Natural killer cell (primary cell): ENCODE results near the gene TPP1. TPM values are rescaled to one million over a fixed set of nuclear protein-coding genes. Genes with fewer than 3 reads are reported as not detected.

Experiments used
- ATAC-seq, 3 donors: fragments of 150-1000 bp in 2 of 3; fragments of 200-7000 bp in 1 of 3; cut with Tn5 transposase; 1 replicate in 1 of 3; 2 replicates in 2 of 3; pipeline ENCODE4 v1.10.0; 2021; ENCODE audit warnings: mild to moderate bottlenecking in 2 of 3, moderate library complexity in 2 of 3
- DNase-seq, 2 donors: peaks; one replicate each; pipeline versions ENCODE4 v3.0.0 to v3.0.0-alpha.2; 2013 to 2021; ENCODE audit warnings: mixed read lengths in 1 of 2
- H3K27ac ChIP-seq: one replicate; pipeline ENCODE4 v1.5.1; 2013; ENCODE audit warnings: mild to moderate bottlenecking, low read length
- H3K27me3 ChIP-seq: one replicate; pipeline ENCODE4 v1.6.1; 2013; ENCODE audit warnings: low read length; ENCODE audit not compliant: control insufficient read depth, insufficient read depth
- H3K36me3 ChIP-seq: one replicate; pipeline ENCODE4 v1.6.1; 2013; ENCODE audit warnings: low read length; ENCODE audit not compliant: control insufficient read depth, insufficient read depth
- H3K4me1 ChIP-seq: one replicate; pipeline ENCODE4 v1.6.1; 2013; ENCODE audit warnings: low read length; ENCODE audit not compliant: control insufficient read depth, insufficient read depth
- H3K4me3 ChIP-seq: one replicate; pipeline ENCODE4 v1.5.1; 2013; ENCODE audit warnings: low read length
- H3K9me3 ChIP-seq: one replicate; pipeline ENCODE4 v1.6.1; 2013; ENCODE audit warnings: low read length; ENCODE audit not compliant: control insufficient read depth, insufficient read depth
- H3K27ac Mint-ChIP-seq, 2 donors: one replicate each; pipeline ENCODE4 v1.8.0; 2022; ENCODE audit warnings: mild to moderate bottlenecking in 2 of 2, mixed read lengths in 2 of 2, moderate library complexity in 1 of 2
- H3K27me3 Mint-ChIP-seq, 2 donors: one replicate each; pipeline ENCODE4 v1.8.0; 2022; ENCODE audit warnings: low read depth in 2 of 2, mixed read lengths in 2 of 2
- H3K36me3 Mint-ChIP-seq: one replicate; pipeline ENCODE4 v1.8.0; 2022; ENCODE audit warnings: mixed read lengths
- H3K4me1 Mint-ChIP-seq, 2 donors: one replicate each; pipeline ENCODE4 v1.8.0; 2022; ENCODE audit warnings: mixed read lengths in 2 of 2
- H3K4me3 Mint-ChIP-seq: one replicate; pipeline ENCODE4 v1.8.0; 2022; ENCODE audit warnings: mild to moderate bottlenecking, moderate library complexity, mixed read lengths
- H3K9me3 Mint-ChIP-seq, 2 donors: one replicate each; pipeline ENCODE4 v1.8.0; 2022; ENCODE audit warnings: mixed read lengths in 2 of 2
- CTCF ChIP-seq: fragments of 200-600 bp; IDR thresholded peaks from one replicate; pipeline ENCODE4 v1.8.0; 2022; ENCODE audit warnings: antibody characterized with exemption
- WGBS: methylation state at CpG from one replicate; pipeline ENCODE4 v1.1.7; 2013; ENCODE audit warnings: missing lambda C conversion rate; ENCODE audit not compliant: insufficient coverage; 5-methylcytosine and 5-hydroxymethylcytosine counted together
- intact Hi-C: fragments of 100-400 bp; cut with micrococcal nuclease; formaldehyde crosslinking; loops from one replicate; pipeline ENCODE4 v1.14.2; 2022
- total RNA-seq, 4 donors: library from RNA; stranded (reverse); fragments of 120-200 nt in 1 of 4; gene quantifications; one replicate each; pipeline versions ENCODE4 v1.2.3 to v1.2.4, GENCODE V29; 2013 to 2022

TPP1 gene
- total RNA-seq, 3 donors from 2014 or later (not counting 1 experiment from before 2014, with no cell fraction given) = 123 to 135 (median 131) TPM

- ATAC-seq (no peak), DNase-seq (no peak)
- no peak overlapping the region for H3K4me3 ChIP-seq
- Mint-ChIP-seq H3K27me3 (no peaks in the 10 kb centered on the region), H3K27ac (no peak overlapping the region), H3K9me3 (peaks cover 5 to 9% of the 10 kb centered on the region in 2 donors), H3K4me3 (no peak overlapping the region), H3K4me1 (no peaks in the 10 kb centered on the region), H3K36me3 (peaks cover 32% of the 10 kb centered on the region)
- no peaks in the 10 kb centered on the region for H3K9me3 ChIP-seq
- H3K36me3 ChIP-seq = no peaks in the 10 kb centered on the region
- WGBS = 67% methylated on average over 1 of the region's 1 CpG
- no peak for TF ChIP-seq CTCF
- intact Hi-C loops = no loop called here
- no peaks in the 10 kb centered on the region for H3K27me3 ChIP-seq
- no peak overlapping the region for H3K27ac ChIP-seq
- H3K4me1 ChIP-seq = no peaks in the 10 kb centered on the region
Observed at GRCh38 chr11:6583584-6583983, 35.6 kb downstream of the TPP1 start.

- intact Hi-C loops = no loop called here
- Histone ChIP-seq H3K4me1 (no peaks in the 10 kb centered on the region), H3K4me3 (no peak overlapping the region), H3K9me3 (no peaks in the 10 kb centered on the region), H3K27me3 (no peaks in the 10 kb centered on the region), H3K27ac (no peak overlapping the region), H3K36me3 (no peaks in the 10 kb centered on the region)
- ATAC-seq = no peak
- H3K27me3 Mint-ChIP-seq = no peaks in the 10 kb centered on the region
- H3K4me3 Mint-ChIP-seq = no peak overlapping the region
- no peaks in the 10 kb centered on the region for H3K4me1 Mint-ChIP-seq
- no CpG with 5 or more reads among the region's 2 CpGs for WGBS
- no peak overlapping the region for H3K27ac Mint-ChIP-seq
- DNase-seq = no peak
- no peak for TF ChIP-seq CTCF
- H3K36me3 Mint-ChIP-seq = peaks cover 29% of the 10 kb centered on the region
- peaks cover 5 to 9% of the 10 kb centered on the region in 2 donors for H3K9me3 Mint-ChIP-seq
Observed at GRCh38 chr11:6579681-6580080, 39.5 kb downstream of the TPP1 start.

- Mint-ChIP-seq H3K4me1 (no peaks in the 10 kb centered on the region), H3K9me3 (peaks cover 4% of the 10 kb centered on the region in 2 donors), H3K27ac (no peak overlapping the region), H3K27me3 (no peaks in the 10 kb centered on the region), H3K4me3 (no peak overlapping the region), H3K36me3 (peaks cover 14% of the 10 kb centered on the region)
- no peak for TF ChIP-seq CTCF
- ATAC-seq (no peak), DNase-seq (no peak)
- Histone ChIP-seq H3K27me3 (no peaks in the 10 kb centered on the region), H3K4me3 (no peak overlapping the region), H3K9me3 (no peaks in the 10 kb centered on the region), H3K36me3 (no peaks in the 10 kb centered on the region), H3K27ac (no peak overlapping the region), H3K4me1 (no peaks in the 10 kb centered on the region)
- 100% methylated on average over 1 of the region's 1 CpG for WGBS
- intact Hi-C loops = no loop called here
Observed at GRCh38 chr11:6578134-6578533, 41.1 kb downstream of the TPP1 start.
